OCI-LY7 (cell line): Measurements from ENCODE around the gene TFF2. TPM values are rescaled to one million over a fixed set of nuclear protein-coding genes. Genes with fewer than 3 reads are reported as not detected.

Experiments used
- BruUV-seq: library from RNA; stranded (reverse); fragments of 400-500 nt; replicated peaks from 2 replicates; lab custom pipeline; 2021; lab: Mats Ljungman, UMichigan
- CTCF ChIA-PET: fragments of 300-600 bp; sonication (Branson Sonifier 250); formaldehyde crosslinking; loops from one replicate; lab custom pipeline; 2022; ENCODE audit warnings: antibody characterized with exemption; ENCODE audit not compliant: unreplicated experiment; lab: Charles Lee
- POLR2A ChIA-PET: fragments of 300-600 bp; sonication (Branson Sonifier 250); formaldehyde crosslinking; loops from one replicate; lab custom pipeline; 2022; ENCODE audit warnings: antibody characterized with exemption; lab: Charles Lee
- DNase-seq: peaks from one replicate; pipeline ENCODE4 v3.0.0-alpha.2; 2015; ENCODE audit warnings: low spot score
- H2AFZ ChIP-seq: fragments of 200-600 bp; sonication (generic), shearing (Covaris generic); 2 replicates; pipeline ENCODE4 v1.6.1; 2014; ENCODE audit warnings: mild to moderate bottlenecking, antibody characterized with exemption, low read length, moderate library complexity
- H3K27ac ChIP-seq: fragments of 200-600 bp; sonication (generic); 2 replicates; pipeline ENCODE4 v1.5.1; 2014; ENCODE audit warnings: mixed run types, low read depth, mild to moderate bottlenecking, moderate library complexity, low read length, inconsistent platforms; ENCODE audit not compliant: poor library complexity, severe bottlenecking
- H3K36me3 ChIP-seq: fragments of 200-600 bp; sonication (generic); 2 replicates; pipeline ENCODE4 v1.6.1; 2014; ENCODE audit warnings: mild to moderate bottlenecking, antibody characterized with exemption, low read length, moderate library complexity, mixed read lengths; ENCODE audit not compliant: insufficient read depth
- H3K4me1 ChIP-seq: fragments of 200-600 bp; sonication (generic); 2 replicates; pipeline ENCODE4 v1.5.1; 2014; ENCODE audit warnings: mild to moderate bottlenecking, low read length; ENCODE audit not compliant: insufficient read depth, poor library complexity, severe bottlenecking
- H3K4me2 ChIP-seq: fragments of 200-600 bp; sonication (generic); 2 replicates; pipeline ENCODE4 v1.6.1; 2014; ENCODE audit warnings: mild to moderate bottlenecking, low read length
- H3K4me3 ChIP-seq: fragments of 200-600 bp; sonication (generic); 2 replicates; pipeline ENCODE4 v1.5.1; 2014; ENCODE audit warnings: mild to moderate bottlenecking, low read depth, low read length; ENCODE audit not compliant: poor library complexity, severe bottlenecking
- H3K79me2 ChIP-seq: fragments of 200-600 bp; sonication (generic); 2 replicates; pipeline ENCODE4 v1.6.1; 2016; ENCODE audit warnings: low read depth, mild to moderate bottlenecking, low read length, moderate library complexity, mixed read lengths; ENCODE audit not compliant: insufficient read depth
- H3K9me2 ChIP-seq: fragments of 200-600 bp; sonication (generic); 2 replicates; pipeline ENCODE4 v1.6.1; 2016; ENCODE audit warnings: mild to moderate bottlenecking, low read length, mixed read lengths; ENCODE audit not compliant: insufficient read depth
- H3K9me3 ChIP-seq: fragments of 200-600 bp; sonication (generic); 2 replicates; pipeline ENCODE4 v1.6.1; 2014; ENCODE audit warnings: mild to moderate bottlenecking, mixed run types, low read length, mixed read lengths
- H4K20me1 ChIP-seq: fragments of 200-600 bp; sonication (generic); 2 replicates; pipeline ENCODE4 v1.6.1; 2014; ENCODE audit warnings: mild to moderate bottlenecking, antibody characterized with exemption, low read length, moderate library complexity, mixed read lengths; ENCODE audit not compliant: insufficient read depth
- EZH2phosphoT487 ChIP-seq: fragments of 200-600 bp; sonication (generic); IDR thresholded peaks from 2 replicates; pipeline ENCODE4 v1.6.1; 2018; ENCODE audit warnings: low read depth, borderline replicate concordance, mild to moderate bottlenecking, mixed run types, antibody characterized with exemption, low read length, moderate library complexity, mixed read lengths
- intact Hi-C: fragments of 100-400 bp; cut with micrococcal nuclease; formaldehyde crosslinking; loops from one replicate; pipeline ENCODE4 v1.10.0; 2022; ENCODE audit not compliant: unreplicated experiment
- total RNA-seq, 2 experiments: library from RNA; depleted of rRNA in 1 of 2; stranded (reverse); fragments of >200 nt in 1 of 2; shearing (Covaris generic) in 1 of 2; gene quantifications; 2 replicates each; pipeline ENCODE4 v1.2.3, GENCODE V29; 2014 to 2022
- TF ChIP-seq, protein P1 (sequence below): fragments of 200-600 bp; sonication (generic); conservative IDR thresholded peaks from 2 replicates; pipeline ENCODE4 v1.5.1; 2014; ENCODE audit warnings: mild to moderate bottlenecking, antibody characterized with exemption, low read length, moderate library complexity, mixed read lengths

The TFF2 gene
- total RNA-seq, 2 experiments from 2014 or later, result not detected

GRCh38 chr21:42383331-42383730 lies 32.5 kb upstream of the TFF2 start:
- H3K79me2 ChIP-seq, result no peaks in the 10 kb centered on the region
- peaks cover 11% of the 10 kb centered on the region; the same call in 1 of the 2 replicates for H3K9me3 ChIP-seq
- ChIA-PET POLR2A (no interaction called here), CTCF (no interaction called here)
- H3K4me2 ChIP-seq, result no peak overlapping the region
- no peak overlapping the region for H2AFZ ChIP-seq
- H3K27ac ChIP-seq, result no peak overlapping the region
- BruUV-seq, result no TSS peak
- no peaks in the 10 kb centered on the region for H3K36me3 ChIP-seq
- intact Hi-C loops, result loop anchor here (5.0 kb wide), 1 partner anchor 64 kb away; no protein-coding TSS in a partner anchor
- H3K4me1 ChIP-seq, result peaks cover 12% of the 10 kb centered on the region
- no peak overlapping the region for H3K4me3 ChIP-seq
- DNase-seq, result no peak
- no peaks in the 10 kb centered on the region for H3K9me2 ChIP-seq
- no peaks in the 10 kb centered on the region for H4K20me1 ChIP-seq
- TF ChIP-seq, protein P1, sequence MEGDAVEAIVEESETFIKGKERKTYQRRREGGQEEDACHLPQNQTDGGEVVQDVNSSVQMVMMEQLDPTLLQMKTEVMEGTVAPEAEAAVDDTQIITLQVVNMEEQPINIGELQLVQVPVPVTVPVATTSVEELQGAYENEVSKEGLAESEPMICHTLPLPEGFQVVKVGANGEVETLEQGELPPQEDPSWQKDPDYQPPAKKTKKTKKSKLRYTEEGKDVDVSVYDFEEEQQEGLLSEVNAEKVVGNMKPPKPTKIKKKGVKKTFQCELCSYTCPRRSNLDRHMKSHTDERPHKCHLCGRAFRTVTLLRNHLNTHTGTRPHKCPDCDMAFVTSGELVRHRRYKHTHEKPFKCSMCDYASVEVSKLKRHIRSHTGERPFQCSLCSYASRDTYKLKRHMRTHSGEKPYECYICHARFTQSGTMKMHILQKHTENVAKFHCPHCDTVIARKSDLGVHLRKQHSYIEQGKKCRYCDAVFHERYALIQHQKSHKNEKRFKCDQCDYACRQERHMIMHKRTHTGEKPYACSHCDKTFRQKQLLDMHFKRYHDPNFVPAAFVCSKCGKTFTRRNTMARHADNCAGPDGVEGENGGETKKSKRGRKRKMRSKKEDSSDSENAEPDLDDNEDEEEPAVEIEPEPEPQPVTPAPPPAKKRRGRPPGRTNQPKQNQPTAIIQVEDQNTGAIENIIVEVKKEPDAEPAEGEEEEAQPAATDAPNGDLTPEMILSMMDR, result no peak
- no peak for TF ChIP-seq EZH2phosphoT487

DNA sequence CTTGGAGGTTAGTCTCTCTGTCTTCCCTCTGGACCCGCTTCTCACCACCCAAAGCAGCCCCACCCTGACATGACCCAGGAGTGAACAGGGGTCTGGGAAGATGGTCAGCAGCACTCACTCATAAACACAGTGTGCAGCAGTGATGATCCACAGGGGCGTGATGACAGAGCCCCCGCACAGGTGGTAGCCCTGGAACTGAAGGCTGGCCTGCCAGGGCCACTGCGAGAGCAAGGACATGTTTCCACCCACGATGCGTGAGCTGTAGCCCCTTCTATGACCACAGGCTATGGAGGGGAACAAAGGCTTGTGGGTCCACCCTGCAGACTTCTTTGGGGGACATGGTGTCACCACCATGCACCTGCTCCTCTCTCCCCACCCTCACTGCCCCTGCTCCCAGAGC lies 32.1 kb upstream of the TFF2 start:
- POLR2A ChIA-PET, result no interaction called here
- Histone ChIP-seq H4K20me1 (no peaks in the 10 kb centered on the region), H3K9me3 (peaks cover 11% of the 10 kb centered on the region; the same call in 1 of the 2 replicates), H3K4me3 (no peak overlapping the region), H3K9me2 (no peaks in the 10 kb centered on the region), H3K4me2 (no peak overlapping the region), H2AFZ (no peak overlapping the region), H3K4me1 (peaks cover 12% of the 10 kb centered on the region), H3K27ac (no peak overlapping the region), H3K79me2 (no peaks in the 10 kb centered on the region), H3K36me3 (no peaks in the 10 kb centered on the region)
- TF ChIP-seq EZH2phosphoT487, result no peak
- TF ChIP-seq, protein P1, result no peak
- CTCF ChIA-PET, result interaction anchor here (1.0 kb wide), 1 partner anchor 262 kb away, joined by 4 read pairs; no protein-coding TSS in a partner anchor
- intact Hi-C loops, result loop anchor here (5.0 kb wide), 1 partner anchor 64 kb away; no protein-coding TSS in a partner anchor
- no peak for DNase-seq
- BruUV-seq, result no TSS peak

GRCh38 chr21:42381347-42381984 lies 30.7 kb upstream of the TFF2 start:
- Histone ChIP-seq H3K79me2 (no peaks in the 10 kb centered on the region), H3K27ac (no peak overlapping the region), H3K9me2 (no peaks in the 10 kb centered on the region), H3K9me3 (peaks cover 11% of the 10 kb centered on the region; the same call in 1 of the 2 replicates), H2AFZ (no peak overlapping the region), H3K4me2 (no peak overlapping the region), H3K4me3 (no peak overlapping the region), H3K4me1 (peaks cover 12% of the 10 kb centered on the region), H3K36me3 (no peaks in the 10 kb centered on the region), H4K20me1 (no peaks in the 10 kb centered on the region)
- DNase-seq, result peak; percentile 64
- TF ChIP-seq, protein P1, result peak; percentile 89
- no peak for TF ChIP-seq EZH2phosphoT487
- POLR2A ChIA-PET, result no interaction called here
- no TSS peak for BruUV-seq
- intact Hi-C loops, result loop anchor here (1.0 to 5.0 kb wide), 5 partner anchors 66 to 236 kb away; no protein-coding TSS in a partner anchor
- CTCF ChIA-PET, result interaction anchor here (0.6 to 1.4 kb wide), 4 partner anchors 11 to 155 kb away, joined by 3 to 4 read pairs (median 3); no protein-coding TSS in a partner anchor
